Measurements from ENCODE around the gene CDC42SE2.

DNA sequence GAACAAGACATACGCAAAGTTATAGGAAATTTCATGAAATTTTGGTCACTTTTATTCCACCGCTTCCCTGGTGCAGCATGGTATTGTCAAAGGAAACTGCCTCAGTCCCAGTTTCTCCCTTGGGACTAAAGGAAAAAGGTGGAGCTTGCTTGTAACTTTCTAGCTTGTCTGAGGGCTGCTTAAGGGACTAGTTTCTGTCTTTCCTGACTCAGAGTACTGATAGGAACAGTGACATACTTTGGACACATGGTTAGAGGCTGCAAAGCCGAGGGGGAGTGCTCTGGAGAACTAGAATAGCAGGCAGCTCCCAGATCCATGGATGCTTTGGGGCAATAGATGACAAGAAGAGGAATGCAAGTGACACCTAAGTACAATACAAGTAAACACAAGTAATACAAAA, 136.7 kb downstream of the CDC42SE2 start:
- TF ChIP-seq, protein P1, sequence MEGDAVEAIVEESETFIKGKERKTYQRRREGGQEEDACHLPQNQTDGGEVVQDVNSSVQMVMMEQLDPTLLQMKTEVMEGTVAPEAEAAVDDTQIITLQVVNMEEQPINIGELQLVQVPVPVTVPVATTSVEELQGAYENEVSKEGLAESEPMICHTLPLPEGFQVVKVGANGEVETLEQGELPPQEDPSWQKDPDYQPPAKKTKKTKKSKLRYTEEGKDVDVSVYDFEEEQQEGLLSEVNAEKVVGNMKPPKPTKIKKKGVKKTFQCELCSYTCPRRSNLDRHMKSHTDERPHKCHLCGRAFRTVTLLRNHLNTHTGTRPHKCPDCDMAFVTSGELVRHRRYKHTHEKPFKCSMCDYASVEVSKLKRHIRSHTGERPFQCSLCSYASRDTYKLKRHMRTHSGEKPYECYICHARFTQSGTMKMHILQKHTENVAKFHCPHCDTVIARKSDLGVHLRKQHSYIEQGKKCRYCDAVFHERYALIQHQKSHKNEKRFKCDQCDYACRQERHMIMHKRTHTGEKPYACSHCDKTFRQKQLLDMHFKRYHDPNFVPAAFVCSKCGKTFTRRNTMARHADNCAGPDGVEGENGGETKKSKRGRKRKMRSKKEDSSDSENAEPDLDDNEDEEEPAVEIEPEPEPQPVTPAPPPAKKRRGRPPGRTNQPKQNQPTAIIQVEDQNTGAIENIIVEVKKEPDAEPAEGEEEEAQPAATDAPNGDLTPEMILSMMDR (conservative IDR thresholded peaks at IDR 0.05; ENCODE audit: low read length), result no peak
- TF ChIP-seq EZH2phosphoT487 (IDR thresholded peaks at IDR 0.05; ENCODE audit: borderline replicate concordance, low read depth, low read length), result no peak
